GM13977 (cell line): ENCODE results near the gene TP53BP2.

Experiments used
- DNase-seq: peaks from one replicate; pipeline ENCODE4 v3.0.0; 2012; ENCODE audit warnings: low spot score
- in situ Hi-C: fragments of 300-500 bp; cut with MboI; formaldehyde crosslinking; loops from one replicate; pipeline ENCODE4 v1.12.0; 2022; ENCODE audit warnings: low sequenced_read_pairs, low pct_unique_long_range_greater_than_20kb, mixed read lengths, inconsistent platforms; ENCODE audit not compliant: unreplicated experiment
- TF ChIP-seq, protein P1 (sequence below): IDR thresholded peaks from 2 replicates; pipeline ENCODE4 v1.5.1; 2012; ENCODE audit warnings: mild to moderate bottlenecking, control low read depth; ENCODE audit not compliant: insufficient read depth; ENCODE audit errors: extremely low read depth, missing control alignments

Gene TP53BP2

DNA sequence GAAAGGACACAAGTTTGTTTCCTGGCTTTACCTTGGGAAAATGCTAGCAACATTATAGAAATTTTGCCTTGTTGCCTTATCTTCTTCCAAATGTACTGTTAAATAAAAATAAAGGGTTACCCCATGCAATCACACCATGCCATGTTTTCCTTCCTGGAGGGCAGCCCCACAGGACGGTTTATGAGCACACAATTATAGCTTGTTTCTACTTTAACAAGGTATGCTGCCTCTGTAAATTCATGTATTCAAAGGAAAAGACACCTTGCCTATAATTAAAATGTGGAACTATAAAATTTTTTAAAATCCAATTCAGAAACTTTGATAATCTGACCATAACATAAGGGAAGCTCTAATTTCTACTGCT is 70.1 kb downstream of the TP53BP2 start:
- TF ChIP-seq, protein P1, sequence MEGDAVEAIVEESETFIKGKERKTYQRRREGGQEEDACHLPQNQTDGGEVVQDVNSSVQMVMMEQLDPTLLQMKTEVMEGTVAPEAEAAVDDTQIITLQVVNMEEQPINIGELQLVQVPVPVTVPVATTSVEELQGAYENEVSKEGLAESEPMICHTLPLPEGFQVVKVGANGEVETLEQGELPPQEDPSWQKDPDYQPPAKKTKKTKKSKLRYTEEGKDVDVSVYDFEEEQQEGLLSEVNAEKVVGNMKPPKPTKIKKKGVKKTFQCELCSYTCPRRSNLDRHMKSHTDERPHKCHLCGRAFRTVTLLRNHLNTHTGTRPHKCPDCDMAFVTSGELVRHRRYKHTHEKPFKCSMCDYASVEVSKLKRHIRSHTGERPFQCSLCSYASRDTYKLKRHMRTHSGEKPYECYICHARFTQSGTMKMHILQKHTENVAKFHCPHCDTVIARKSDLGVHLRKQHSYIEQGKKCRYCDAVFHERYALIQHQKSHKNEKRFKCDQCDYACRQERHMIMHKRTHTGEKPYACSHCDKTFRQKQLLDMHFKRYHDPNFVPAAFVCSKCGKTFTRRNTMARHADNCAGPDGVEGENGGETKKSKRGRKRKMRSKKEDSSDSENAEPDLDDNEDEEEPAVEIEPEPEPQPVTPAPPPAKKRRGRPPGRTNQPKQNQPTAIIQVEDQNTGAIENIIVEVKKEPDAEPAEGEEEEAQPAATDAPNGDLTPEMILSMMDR = no peak
- DNase-seq = no peak
- in situ Hi-C loops = no loop called here

GRCh38 chr1:223775054-223775453 is 70.7 kb downstream of the TP53BP2 start:
- DNase-seq = no peak
- in situ Hi-C loops = no loop called here
- TF ChIP-seq, protein P1 = no peak

- TF ChIP-seq, protein P1 = no peak
- in situ Hi-C loops = no loop called here
These were observed 71.5 kb downstream of the TP53BP2 start for GRCh38 chr1:223774134-223774814.

GRCh38 chr1:223772771-223773160 is 73.0 kb downstream of the TP53BP2 start:
- in situ Hi-C loops = no loop called here

More at GRCh38 chr1:223774134-223774814, 71.5 kb downstream of the TP53BP2 start:
- DNase-seq = no peak

GRCh38 chr1:223771814-223772770 is 73.7 kb downstream of the TP53BP2 start:
- TF ChIP-seq, protein P1 = no peak
- no peak for DNase-seq
- in situ Hi-C loops = no loop called here

More at GRCh38 chr1:223772771-223773160, 73.0 kb downstream of the TP53BP2 start:
- DNase-seq = no peak
- TF ChIP-seq, protein P1 = no peak

- DNase-seq = no peak
- in situ Hi-C loops = no loop called here
- TF ChIP-seq, protein P1 = no peak
These were observed 74.3 kb downstream of the TP53BP2 start for GRCh38 chr1:223771469-223771813.
